K562 (cell line): ENCODE results near the gene PFKFB2. TPM values are rescaled to one million over a fixed set of nuclear protein-coding genes. Genes with fewer than 3 reads are reported as not detected.

ENCODE experiments used
- ATAC-seq: fragments of 200-7000 bp; cut with Tn5 transposase; 3 replicates; pipeline ENCODE4 v1.9.1; 2020; ENCODE audit warnings: moderate library complexity
- BruUV-seq: library from RNA; stranded (reverse); fragments of 400-500 nt; replicated peaks from 2 replicates; lab custom pipeline; 2021; lab: Mats Ljungman, UMichigan
- CTCF ChIA-PET: fragments of 300-600 bp; formaldehyde crosslinking; extraction: SDS; loops from one replicate; lab custom pipeline; 2021; ENCODE audit warnings: low intra/inter-chr PET ratio; lab: Yijun Ruan, JAX
- POLR2A ChIA-PET: fragments of 300-600, 350-650 bp; sonication (Branson Sonifier 250); formaldehyde crosslinking; extraction: SDS; loops from one replicate; lab custom pipeline; 2021; ENCODE audit warnings: antibody characterized with exemption, inconsistent platforms; lab: Yijun Ruan, JAX
- DNase-seq, 4 experiments: peaks; one replicate each; pipeline versions ENCODE4 v3.0.0 to v3.0.0-alpha.2; 2011 to 2018; ENCODE audit warnings: low spot score in 3 of 4, mixed read lengths in 3 of 4; ENCODE audit errors: extremely low read depth in 1 of 4
- FAIRE-seq: peaks from 2 replicates; lab custom pipeline; 2011; peaks lifted over from hg19 to GRCh38; lab: Jason Lieb, UNC
- H2AFZ ChIP-seq: 2 replicates; pipeline ENCODE4 v1.6.0; 2011; ENCODE audit warnings: low read depth, low read length, control low read depth, inconsistent platforms
- H3K27ac ChIP-seq: fragments of 200-600 bp; 3 replicates; pipeline ENCODE4 v1.8.0; 2011; ENCODE audit warnings: low read depth, mild to moderate bottlenecking, control low read depth, inconsistent platforms, low read length, moderate library complexity, mixed read lengths; ENCODE audit errors: extremely low read depth
- H3K27me3 ChIP-seq, 2 experiments: fragments of 300-600 bp in 1 of 2; 2 replicates in 1 of 2; 3 replicates in 1 of 2; pipeline versions ENCODE4 v1.6.0 to v1.8.0; 2011; ENCODE audit warnings: inconsistent platforms in 2 of 2, low read length in 2 of 2, mild to moderate bottlenecking in 1 of 2, mixed read lengths in 1 of 2, moderate library complexity in 1 of 2; ENCODE audit not compliant: control insufficient read depth in 2 of 2, insufficient read depth in 2 of 2
- H3K36me3 ChIP-seq: fragments of 300-600 bp; 3 replicates; pipeline ENCODE4 v1.8.0; 2011; ENCODE audit warnings: mild to moderate bottlenecking, low read length, inconsistent platforms; ENCODE audit not compliant: control insufficient read depth, insufficient read depth
- H3K4me1 ChIP-seq, 2 experiments: fragments of 200-600 bp in 1 of 2; replicated peaks in 1 of 2; 2 replicates in 1 of 2; 3 replicates in 1 of 2; pipeline versions ENCODE4 v1.5.1 to v1.8.0; 2011; ENCODE audit warnings: inconsistent platforms in 2 of 2, low read length in 2 of 2, mild to moderate bottlenecking in 1 of 2, mixed read lengths in 1 of 2, moderate library complexity in 1 of 2; ENCODE audit not compliant: control insufficient read depth in 2 of 2, insufficient read depth in 2 of 2
- H3K4me2 ChIP-seq: 2 replicates; pipeline ENCODE4 v1.6.1; 2011; ENCODE audit warnings: low read length, control low read depth, inconsistent platforms, mixed read lengths; ENCODE audit not compliant: insufficient read depth
- H3K4me3 ChIP-seq: fragments of 200-600 bp; sonication (generic), shearing (Covaris generic); 2 replicates; pipeline ENCODE4 v1.5.1; 2016; ENCODE audit warnings: control low read depth, inconsistent platforms
- H3K79me2 ChIP-seq: fragments of 200-600 bp; 3 replicates; pipeline ENCODE4 v1.8.0; 2011; ENCODE audit warnings: low read length, inconsistent platforms; ENCODE audit not compliant: control insufficient read depth, insufficient read depth
- H3K9ac ChIP-seq, 2 experiments: 2 replicates each; pipeline versions ENCODE4 v1.6.0 to v1.6.1; 2011; ENCODE audit warnings: low read depth in 2 of 2, low read length in 2 of 2, control low read depth in 1 of 2, inconsistent platforms in 1 of 2, mild to moderate bottlenecking in 1 of 2, mixed read lengths in 1 of 2; ENCODE audit not compliant: insufficient read depth in 1 of 2
- H3K9me1 ChIP-seq: one replicate; pipeline ENCODE4 v1.6.0; 2011; ENCODE audit warnings: inconsistent platforms, mild to moderate bottlenecking, low read length, moderate library complexity; ENCODE audit not compliant: control insufficient read depth, insufficient read depth
- H3K9me3 ChIP-seq: replicated peaks from 2 replicates; pipeline ENCODE4 v1.5.1; 2011; ENCODE audit warnings: low read depth, low read length, inconsistent platforms; ENCODE audit not compliant: control insufficient read depth, insufficient read depth
- H4K20me1 ChIP-seq: replicated peaks from 2 replicates; pipeline ENCODE4 v1.6.1; 2011; ENCODE audit warnings: low read length, inconsistent platforms, mixed read lengths; ENCODE audit not compliant: control insufficient read depth, insufficient read depth
- ELK1 ChIP-seq: sonication (generic); formaldehyde crosslinking; IDR thresholded peaks from 2 replicates; pipeline ENCODE4 v1.8.1; 2022; ENCODE audit warnings: missing genetic modification reagents
- EZH2 ChIP-seq: IDR thresholded peaks from 2 replicates; pipeline ENCODE4 v1.6.1; 2012; ENCODE audit warnings: low read depth, mild to moderate bottlenecking, inconsistent platforms, low read length, borderline replicate concordance
- GABPB2 ChIP-seq: fragments of 250-450 bp; sonication (Bioruptor Pico); conservative IDR thresholded peaks from 2 replicates; pipeline ENCODE4 v1.5.1; 2021; ENCODE audit warnings: mild to moderate bottlenecking
- HINFP ChIP-seq: fragments of 450-650 bp; conservative IDR thresholded peaks from 2 replicates; pipeline ENCODE4 v1.6.1; 2016; ENCODE audit warnings: missing genetic modification characterization, low read depth, mild to moderate bottlenecking, control low read depth, missing compliant biosample characterization
- KDM4B ChIP-seq, 2 experiments: fragments of 450-650 bp in 1 of 2; sonication (generic) in 1 of 2; IDR thresholded peaks; 2 replicates each; pipeline ENCODE4 v1.6.1; 2016 to 2017; ENCODE audit warnings: borderline replicate concordance in 2 of 2, antibody characterized with exemption in 1 of 2, low read depth in 1 of 2, mild to moderate bottlenecking in 1 of 2
- L3MBTL2 ChIP-seq: fragments of 450-650 bp; IDR thresholded peaks from 2 replicates; pipeline ENCODE4 v1.6.1; 2016; ENCODE audit warnings: mild to moderate bottlenecking, moderate library complexity
- MBD1 ChIP-seq: fragments of 250-450 bp; sonication (Bioruptor Pico); IDR thresholded peaks from 2 replicates; pipeline ENCODE4 v1.8.0; 2022; ENCODE audit warnings: inconsistent platforms
- MCM5 ChIP-seq: fragments of 450-650 bp; IDR thresholded peaks from 2 replicates; pipeline ENCODE4 v1.6.1; 2016; ENCODE audit warnings: low read depth
- RFX5 ChIP-seq: IDR thresholded peaks from 2 replicates; pipeline ENCODE4 v1.6.1; 2011; ENCODE audit warnings: low read depth, mild to moderate bottlenecking, improper control_type of control experiment, low read length
- RUNX1 ChIP-seq: sonication (generic); IDR thresholded peaks from 2 replicates; pipeline ENCODE4 v1.6.1; 2016; ENCODE audit warnings: antibody characterized with exemption, low read depth
- TCF3 ChIP-seq: sonication (generic); formaldehyde crosslinking; IDR thresholded peaks from 2 replicates; pipeline ENCODE4 v1.4.0; 2020; ENCODE audit warnings: mild to moderate bottlenecking, missing genetic modification reagents
- TFAM ChIP-seq: fragments of 250-450 bp; sonication (Bioruptor Pico); conservative IDR thresholded peaks from 2 replicates; pipeline ENCODE4 v1.5.0; 2021; ENCODE audit warnings: mild to moderate bottlenecking, moderate library complexity
- WGBS: fragments of 100-300 bp; shearing (Covaris generic); methylation state at CpG from one replicate; pipeline ENCODE4 v1.1.6; 2016; ENCODE audit warnings: low coverage, mixed read lengths; ENCODE audit not compliant: insufficient coverage; ENCODE audit errors: missing lambda C conversion rate; 5-methylcytosine and 5-hydroxymethylcytosine counted together
- in situ Hi-C: fragments of 300-500 bp; cut with MboI; formaldehyde crosslinking; loops from 4 replicates; pipeline ENCODE4 v1.15.0; 2018; ENCODE audit warnings: inconsistent platforms, mixed read lengths
- intact Hi-C: fragments of 100-400 bp; cut with micrococcal nuclease; formaldehyde crosslinking; loops from 2 replicates; pipeline ENCODE4 v1.14.2; 2022
- polyA plus RNA-seq, 8 experiments: library from polyadenylated mRNA; depleted of rRNA in 4 of 8; stranded (reverse) in 5 of 8; unstranded in 3 of 8; fragments of >200 nt; fragmentation: Nextera tagmentation in 2 of 8; fragmentation: Illumina TruSeq in 1 of 8; extraction: Ambion mirVana in 2 of 8; extraction: Trizol in 1 of 8; gene quantifications; 2 replicates each; pipeline versions ENCODE4 v1.2.1 to v1.2.3, GENCODE V29; 2011 to 2014; ENCODE audit warnings: inconsistent platforms in 1 of 8, missing spikeins in 1 of 8
- total RNA-seq, 7 experiments: library from RNA; depleted of rRNA in 6 of 7; stranded (reverse); fragments of >200 nt in 6 of 7; fragmentation: Illumina TruSeq in 2 of 7; extraction: Trizol in 2 of 7; gene quantifications; 2 replicates each; pipeline versions ENCODE4 v1.2.1 to v1.2.3, GENCODE V29; 2011 to 2021; ENCODE audit warnings: low replicate concordance in 1 of 7

PFKFB2 gene
- total and polyA plus RNA-seq, 9 of the 15 experiments (the other 6 are each of a cell fraction or from before 2014, with no cell fraction given): 6.9 to 26.0 (median 16.4) TPM

GRCh38 chr1:207067665-207068064, 14.6 kb downstream of the PFKFB2 start:
- H3K27me3 ChIP-seq: no peaks in the 10 kb centered on the region
- 65% methylated on average over 5 of the region's 5 CpGs for WGBS
- H3K9ac ChIP-seq: no peak overlapping the region
- in situ Hi-C loops: no loop called here
- TF ChIP-seq RUNX1: no peak
- TF ChIP-seq TCF3 (CRISPR knock-in tag): no peak
- no peak for TF ChIP-seq KDM4B (IDR thresholded peaks at IDR 0.05; ENCODE audit: borderline replicate concordance in 2 of 2, low read depth in 1 of 2)
- TF ChIP-seq MBD1 (CRISPR knock-in tag): no peak
- TF ChIP-seq MCM5: no peak
- TF ChIP-seq HINFP (tag): no peak
- no peak for TF ChIP-seq GABPB2
- no peak for TF ChIP-seq EZH2
- TF ChIP-seq L3MBTL2: no peak
- no peak for TF ChIP-seq ELK1 (CRISPR knock-in tag)
- no peak for TF ChIP-seq RFX5
- no peak for TF ChIP-seq TFAM
- TF ChIP-seq, all 486 proteins: peak for 0
- Histone ChIP-seq H2AFZ (no peak overlapping the region), H3K79me2 (no peaks in the 10 kb centered on the region), H3K9me1 (no peaks in the 10 kb centered on the region), H3K36me3 (peaks cover 81% of the 10 kb centered on the region), H3K27ac (no peak overlapping the region), H3K4me3 (no peak overlapping the region), H4K20me1 (no peaks in the 10 kb centered on the region), H3K4me1 (no peaks in the 10 kb centered on the region), H3K4me2 (no peak overlapping the region), H3K9me3 (no peaks in the 10 kb centered on the region)
- BruUV-seq: no TSS peak
- ChIA-PET POLR2A (no interaction called here), CTCF (no interaction called here)
- FAIRE-seq (no peak), DNase-seq (no peak), ATAC-seq (no peak)
- intact Hi-C loops: no loop called here
